HL-60 (cell line): ENCODE measurements around the gene XXYLT1.

Source experiments
- DNase-seq, 2 experiments: peaks; one replicate each; pipeline ENCODE4 v3.0.0-alpha.2; 2010 to 2020; ENCODE audit warnings: low read depth in 1 of 2, low spot score in 1 of 2
- H3K27ac ChIP-seq: fragments of 250-450 bp; sonication (Bioruptor Pico); replicated peaks from 2 replicates; pipeline ENCODE4 v1.5.1; 2020; ENCODE audit warnings: mild to moderate bottlenecking, moderate library complexity
- H3K27me3 ChIP-seq: fragments of 250-450 bp; sonication (Bioruptor Pico); 2 replicates; pipeline ENCODE4 v1.5.1; 2021; ENCODE audit warnings: mild to moderate bottlenecking, moderate library complexity; ENCODE audit not compliant: insufficient read depth, poor library complexity, severe bottlenecking
- H3K4me3 ChIP-seq: replicated peaks from 2 replicates; pipeline ENCODE4 v1.5.1; 2011; ENCODE audit warnings: mild to moderate bottlenecking, control low read depth, low read length; ENCODE audit not compliant: insufficient read depth
- CTCF ChIP-seq: IDR thresholded peaks from one replicate; pipeline ENCODE4 v1.5.1; 2011; ENCODE audit warnings: low read length, control low read depth, inconsistent platforms; ENCODE audit not compliant: insufficient read depth
- GABPA ChIP-seq: IDR thresholded peaks from 2 replicates; pipeline ENCODE4 v1.6.1; 2012; ENCODE audit warnings: low read depth
- POLR2AphosphoS5 ChIP-seq: IDR thresholded peaks from 2 replicates; pipeline ENCODE4 v1.6.1; 2012; ENCODE audit warnings: low read depth
- REST ChIP-seq: IDR thresholded peaks from 2 replicates; pipeline ENCODE4 v1.6.1; 2012; ENCODE audit warnings: low read depth; ENCODE audit not compliant: insufficient replicate concordance
- SPI1 ChIP-seq: IDR thresholded peaks from 2 replicates; pipeline ENCODE4 v1.6.1; 2012; ENCODE audit warnings: low read depth, mild to moderate bottlenecking, borderline replicate concordance

Gene XXYLT1

GRCh38 chr3:195075199-195075940 lies 195.6 kb downstream of the XXYLT1 start:
- H3K27me3 ChIP-seq: no peaks in the 10 kb centered on the region
- peak overlapping the region; percentile 10; the same call in 1 of the 2 replicates for H3K27ac ChIP-seq
- DNase-seq: peak in 1 of 2 experiments; percentile 51
- no peak overlapping the region for H3K4me3 ChIP-seq
- TF ChIP-seq POLR2AphosphoS5 (0 out of 2 replicates have a peak, but pooled peaks have one; percentile 23), GABPA (no peak), SPI1 (peak; percentile 23; the same call in 1 of the 2 replicates)

- no peak for TF ChIP-seq CTCF
- TF ChIP-seq GABPA: no peak
- TF ChIP-seq POLR2AphosphoS5: no peak
- no peak for TF ChIP-seq REST
- TF ChIP-seq SPI1: no peak
- DNase-seq: no peak
- H3K4me3 ChIP-seq: no peak overlapping the region
These were observed 196.8 kb downstream of the XXYLT1 start for GRCh38 chr3:195073866-195074860.

GRCh38 chr3:195072916-195073564 lies 197.9 kb downstream of the XXYLT1 start:
- TF ChIP-seq SPI1 (no peak), REST (no peak), CTCF (no peak), GABPA (no peak), POLR2AphosphoS5 (no peak)
- Histone ChIP-seq H3K4me3 (no peak overlapping the region), H3K27ac (no peak overlapping the region), H3K27me3 (no peaks in the 10 kb centered on the region)
- DNase-seq: no peak

More at GRCh38 chr3:195073866-195074860, 196.8 kb downstream of the XXYLT1 start:
- no peaks in the 10 kb centered on the region for H3K27me3 ChIP-seq
- H3K27ac ChIP-seq: no peak overlapping the region
